ENCODE data around the gene CD79A. TPM values are rescaled to one million over a fixed set of nuclear protein-coding genes. Genes with fewer than 3 reads are reported as not detected.
A peak's percentile ranks its signal among the peaks of the same experiment; 100 is the strongest.

Gene CD79A
- total RNA-seq, 2 experiments from 2014 or later: 3.7 to 3.8 TPM

GRCh38 chr19:41929536-41930071, 52.5 kb downstream of the CD79A start:
- H3K4me1 ChIP-seq (ENCODE audit: insufficient read depth, low read length): peaks cover 43% of the 10 kb centered on the region
- no peaks in the 10 kb centered on the region for H3K27me3 Mint-ChIP-seq
- H3K36me3 ChIP-seq (ENCODE audit: insufficient read depth, low read length): no peaks in the 10 kb centered on the region
- peaks cover 6% of the 10 kb centered on the region for H3K36me3 Mint-ChIP-seq (ENCODE audit: low read depth)
- H3K4me3 Mint-ChIP-seq: peak overlapping the region; percentile 82
- no peak for TF ChIP-seq CTCF (IDR thresholded peaks at IDR 0.05)
- CTCF ChIA-PET: interaction anchor here (2.1 to 2.5 kb wide), 2 partner anchors 56 to 70 kb away, joined by 9 read pairs; partner anchors contain the start of gene RPS19
- H3K27me3 ChIP-seq (ENCODE audit: control insufficient read depth in 1 of 2, insufficient read depth in 2 of 2, low read length in 2 of 2): no peaks in the 10 kb centered on the region
- H3K4me3 ChIP-seq (ENCODE audit: low read length): no peak overlapping the region
- POLR2A ChIA-PET: interaction anchor here (1.0 to 4.7 kb wide), 5 partner anchors 18 to 69 kb away, joined by 5 to 62 read pairs (median 7); partner anchors contain the start of genes ARHGEF1 and RPS19
- H3K27ac Mint-ChIP-seq: peak overlapping the region; percentile 86
- DNase-seq (no peak), ATAC-seq (ENCODE audit: poor library complexity) (no peak)
- intact Hi-C loops (cut with DNase I, micrococcal nuclease): loop anchor here (2.0 to 5.0 kb wide), 4 partner anchors 15 to 57 kb away; no protein-coding TSS in a partner anchor
- H3K9me3 ChIP-seq (ENCODE audit: control insufficient read depth in 1 of 2, insufficient read depth in 1 of 2, low read length in 2 of 2): no peaks in the 10 kb centered on the region
- peak overlapping the region in 1 of 2 donors; percentile 37 for H3K27ac ChIP-seq (ENCODE audit: low read depth in 1 of 2, low read length in 2 of 2)
- H3K4me1 Mint-ChIP-seq (ENCODE audit: low read depth): peaks cover 46% of the 10 kb centered on the region
- no peaks in the 10 kb centered on the region for H3K9me3 Mint-ChIP-seq

- peak overlapping the region; percentile 86 for H3K27ac Mint-ChIP-seq
- no peaks in the 10 kb centered on the region for H3K27me3 Mint-ChIP-seq
Measured at GRCh38 chr19:41930322-41930722, 53.2 kb downstream of the CD79A start.

More at GRCh38 chr19:41930322-41930722, 53.2 kb downstream of the CD79A start:
- no peaks in the 10 kb centered on the region for H3K9me3 Mint-ChIP-seq
- intact Hi-C loops (cut with DNase I, micrococcal nuclease): loop anchor here in 1 of 2 experiments (5.0 kb wide), 1 partner anchor 58 kb away; no protein-coding TSS in a partner anchor
- H3K4me3 ChIP-seq (ENCODE audit: low read length): no peak overlapping the region
- H3K27me3 ChIP-seq (ENCODE audit: control insufficient read depth in 1 of 2, insufficient read depth in 2 of 2, low read length in 2 of 2): no peaks in the 10 kb centered on the region
- no peak overlapping the region for H3K27ac ChIP-seq (ENCODE audit: low read depth in 1 of 2, low read length in 2 of 2)
- peaks cover 6% of the 10 kb centered on the region for H3K36me3 Mint-ChIP-seq (ENCODE audit: low read depth)
- H3K9me3 ChIP-seq (ENCODE audit: control insufficient read depth in 1 of 2, insufficient read depth in 1 of 2, low read length in 2 of 2): no peaks in the 10 kb centered on the region
- CTCF ChIA-PET: interaction anchor here (1.8 to 2.5 kb wide), 3 partner anchors 57 to 71 kb away, joined by 6 to 9 read pairs (median 9); partner anchors contain the start of gene RPS19
- DNase-seq: no peak
- peak overlapping the region; percentile 82 for H3K4me3 Mint-ChIP-seq
- ATAC-seq (ENCODE audit: poor library complexity): peak; percentile 19
- H3K4me1 ChIP-seq (ENCODE audit: insufficient read depth, low read length): peaks cover 50% of the 10 kb centered on the region
- no peaks in the 10 kb centered on the region for H3K36me3 ChIP-seq (ENCODE audit: insufficient read depth, low read length)
- TF ChIP-seq CTCF (IDR thresholded peaks at IDR 0.05): no peak
- POLR2A ChIA-PET: interaction anchor here (0.8 to 4.7 kb wide), 7 partner anchors 13 to 70 kb away, joined by 3 to 62 read pairs (median 7); partner anchors contain the start of genes ARHGEF1 and RPS19
- H3K4me1 Mint-ChIP-seq (ENCODE audit: low read depth): peaks cover 53% of the 10 kb centered on the region

Small RNA genes within 50 kb of the gene (microRNA-seq; reads per million reads assigned to microRNA genes)
- gene MIR6797 (ENCODE audit: borderline microRNAs expressed, borderline replicate concordance): not detected

Other genes with a start within 250 kb of the CD79A start
- not detected for gene CEACAM7, start 189.0 kb upstream of the CD79A start, total RNA-seq
- not detected for gene CEACAM5, start 168.7 kb upstream of the CD79A start, total RNA-seq
- not detected for gene CEACAM6, start 121.7 kb upstream of the CD79A start, total RNA-seq
- gene CEACAM3, start 80.7 kb upstream of the CD79A start, total RNA-seq: not detected
- gene LYPD4, start 32.6 kb upstream of the CD79A start, total RNA-seq: not detected
- not detected for gene DMRTC2, start 32.2 kb upstream of the CD79A start, total RNA-seq
- gene RPS19, start 17.0 kb upstream of the CD79A start, total RNA-seq: 1,000 to 10,000 TPM; 3,668 to 3,697 TPM
- 1,000 to 10,000 TPM; 1,019 to 1,047 TPM for gene ARHGEF1, start 5.9 kb downstream of the CD79A start, total RNA-seq
- gene ERFL, start 51.2 kb downstream of the CD79A start, total RNA-seq: 1 to 10 TPM; 7.7 to 8.9 TPM
- 100 to 1,000 TPM in 1 of 2 experiments, 10 to 100 TPM in 1; 96.0 to 102 TPM for gene RABAC1, start 82.0 kb downstream of the CD79A start, total RNA-seq
- gene ATP1A3, start 117.0 kb downstream of the CD79A start, total RNA-seq: 1 to 10 TPM; 3.2 to 4.6 TPM
- gene GRIK5, start 192.9 kb downstream of the CD79A start, total RNA-seq: under 1 TPM; 0.66 to 0.75 TPM
- 10 to 100 TPM; 21.5 to 24.0 TPM for gene ZNF574, start 198.9 kb downstream of the CD79A start, total RNA-seq

Measured in CD4-positive, alpha-beta T cell (primary cell).